ENCODE measurements around the gene ZBTB16. TPM values are rescaled to one million over a fixed set of nuclear protein-coding genes. Genes with fewer than 3 reads are reported as not detected.

The ZBTB16 gene
- total RNA-seq, 1 experiment from 2014 or later, result 0.21 TPM

- intact Hi-C loops (cut with micrococcal nuclease; ENCODE audit: unreplicated experiment), result no loop called here
- ChIA-PET CTCF (interaction anchor here (0.6 kb wide), 1 partner anchor 161 kb away, joined by 4 read pairs; no protein-coding TSS in a partner anchor), POLR2A (no interaction called here)
- BruUV-seq (replicated peaks), result no TSS peak
- H3K4me1 ChIP-seq (ENCODE audit: control insufficient read depth, insufficient read depth, low read length), result no peaks in the 10 kb centered on the region
- no peak overlapping the region for H3K27ac ChIP-seq (ENCODE audit: low read length)
- in situ Hi-C loops (cut with HindIII; ENCODE audit: low pct_unique_long_range_greater_than_20kb, low sequenced_read_pairs), result no loop called here
- H3K27me3 ChIP-seq (ENCODE audit: control insufficient read depth, insufficient read depth, low read length), result peaks cover 4% of the 10 kb centered on the region
- TF ChIP-seq POLR2AphosphoS5 (IDR thresholded peaks at IDR 0.05; ENCODE audit: low read depth, low read length), result no peak
- TF ChIP-seq TCF7L2 (IDR thresholded peaks at IDR 0.05; ENCODE audit: low read depth, low read length), result no peak
- no peak for TF ChIP-seq REST (IDR thresholded peaks at IDR 0.05; ENCODE audit: insufficient read depth in 1 of 2, low read depth in 2 of 2, low read length in 1 of 2)
- TF ChIP-seq CTCF (IDR thresholded peaks at IDR 0.05), result no peak
- no peak for TF ChIP-seq SIN3A (IDR thresholded peaks at IDR 0.05; ENCODE audit: borderline replicate concordance, insufficient read depth, low read depth, low read length)
- H3K4me3 ChIP-seq (ENCODE audit: low read depth in 2 of 2, low read length in 2 of 2), result no peak overlapping the region
- DNase-seq (ENCODE audit: low read depth, low spot score) (no peak), ATAC-seq (peak; percentile 58; the same call in 1 of the 2 replicates)
- H3K36me3 ChIP-seq (ENCODE audit: control insufficient read depth, insufficient read depth, low read length), result no peaks in the 10 kb centered on the region
- H3K9me3 ChIP-seq (ENCODE audit: control insufficient read depth, insufficient read depth, low read depth, low read length), result no peaks in the 10 kb centered on the region
Observed at GRCh38 chr11:114195981-114196731, 136.6 kb downstream of the ZBTB16 start.

- Histone ChIP-seq H3K9me3 (ENCODE audit: control insufficient read depth, insufficient read depth, low read depth, low read length) (no peaks in the 10 kb centered on the region), H3K27ac (ENCODE audit: low read length) (no peak overlapping the region), H3K36me3 (ENCODE audit: control insufficient read depth, insufficient read depth, low read length) (no peaks in the 10 kb centered on the region), H3K27me3 (ENCODE audit: control insufficient read depth, insufficient read depth, low read length) (peaks cover 10% of the 10 kb centered on the region), H3K4me3 (ENCODE audit: low read depth in 2 of 2, low read length in 2 of 2) (no peak overlapping the region), H3K4me1 (ENCODE audit: control insufficient read depth, insufficient read depth, low read length) (no peaks in the 10 kb centered on the region)
- CTCF ChIA-PET, result no interaction called here
- POLR2A ChIA-PET, result no interaction called here
- ATAC-seq, result no peak
- intact Hi-C loops (cut with micrococcal nuclease; ENCODE audit: unreplicated experiment), result no loop called here
- BruUV-seq (replicated peaks), result no TSS peak
- no peak for DNase-seq (ENCODE audit: low read depth, low spot score)
- TF ChIP-seq CTCF (IDR thresholded peaks at IDR 0.05) (no peak), POLR2AphosphoS5 (IDR thresholded peaks at IDR 0.05; ENCODE audit: low read depth, low read length) (no peak)
- in situ Hi-C loops (cut with HindIII; ENCODE audit: low pct_unique_long_range_greater_than_20kb, low sequenced_read_pairs), result no loop called here
Observed at GRCh38 chr11:114196997-114197703, 137.6 kb downstream of the ZBTB16 start.

All from Panc1 (cell line).